T-helper 1 cell (primary cell): ENCODE measurements around the gene SLC29A2.

Experiments
- DNase-seq, 5 donors: peaks; one replicate each; pipeline ENCODE4 v3.0.0-alpha.2; 2012 to 2020

SLC29A2 gene

DNA sequence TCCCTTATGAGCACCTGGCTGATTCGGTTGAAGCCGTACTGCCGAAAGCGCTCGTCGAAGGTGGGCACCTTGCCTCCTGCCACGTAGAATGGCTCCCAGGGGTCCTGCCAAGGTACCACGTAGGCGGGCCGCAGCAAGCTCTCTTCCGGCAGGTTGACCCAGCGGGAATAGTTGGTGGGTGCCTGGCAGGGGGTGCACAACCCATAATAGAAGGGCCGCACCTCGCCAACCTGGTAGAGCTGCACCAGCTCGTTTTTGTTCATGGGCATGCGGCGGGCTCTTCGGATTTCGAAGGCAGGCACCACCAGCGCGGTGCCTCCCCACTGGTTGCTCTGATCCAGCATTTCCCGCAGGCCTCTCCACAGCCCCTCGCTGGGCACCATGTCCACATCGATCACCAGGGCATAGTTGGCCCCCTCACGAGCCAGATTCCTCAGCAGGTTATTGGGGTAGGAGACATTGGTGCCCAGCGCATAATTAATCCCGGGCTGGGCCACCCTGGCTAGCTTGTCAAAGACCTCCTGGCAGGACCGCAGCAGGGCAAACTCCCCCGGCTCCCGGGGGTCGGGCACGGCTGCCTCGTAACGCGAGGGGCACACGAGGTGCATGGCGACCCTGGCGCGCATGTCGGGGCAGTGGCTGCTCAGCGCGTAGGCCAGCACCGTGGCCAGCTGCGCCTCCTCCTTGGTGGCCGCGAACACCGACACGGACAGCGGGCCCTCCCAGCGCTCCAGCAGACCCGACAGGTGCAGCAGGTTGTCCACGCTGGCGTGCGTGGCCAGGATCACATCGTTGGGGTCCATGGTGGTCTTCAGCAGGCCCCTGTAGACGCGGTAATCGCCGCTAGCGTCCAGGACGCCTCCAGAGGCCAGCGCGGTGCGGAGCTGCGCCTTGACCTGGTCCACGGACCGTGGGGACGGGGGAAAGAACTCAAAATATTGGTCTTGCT is 24.8 kb downstream of the SLC29A2 start:
- DNase-seq: no peak

DNA sequence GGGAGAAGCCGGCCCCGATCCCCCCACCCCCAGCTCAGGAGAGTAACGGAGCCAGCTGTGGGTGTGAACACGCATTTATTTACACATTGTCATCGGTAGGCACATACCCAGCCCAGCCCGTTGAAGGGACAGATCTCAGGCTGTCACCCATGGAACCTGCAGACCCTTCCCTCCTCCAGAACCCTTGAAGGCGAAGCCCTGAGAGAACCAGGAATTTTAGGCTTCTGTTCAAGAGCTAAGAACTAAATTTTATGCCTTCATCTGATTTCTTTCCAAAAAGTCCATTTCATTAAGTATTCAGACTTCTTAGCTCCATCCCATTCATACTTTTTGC is 26.3 kb downstream of the SLC29A2 start:
- no peak for DNase-seq

DNA sequence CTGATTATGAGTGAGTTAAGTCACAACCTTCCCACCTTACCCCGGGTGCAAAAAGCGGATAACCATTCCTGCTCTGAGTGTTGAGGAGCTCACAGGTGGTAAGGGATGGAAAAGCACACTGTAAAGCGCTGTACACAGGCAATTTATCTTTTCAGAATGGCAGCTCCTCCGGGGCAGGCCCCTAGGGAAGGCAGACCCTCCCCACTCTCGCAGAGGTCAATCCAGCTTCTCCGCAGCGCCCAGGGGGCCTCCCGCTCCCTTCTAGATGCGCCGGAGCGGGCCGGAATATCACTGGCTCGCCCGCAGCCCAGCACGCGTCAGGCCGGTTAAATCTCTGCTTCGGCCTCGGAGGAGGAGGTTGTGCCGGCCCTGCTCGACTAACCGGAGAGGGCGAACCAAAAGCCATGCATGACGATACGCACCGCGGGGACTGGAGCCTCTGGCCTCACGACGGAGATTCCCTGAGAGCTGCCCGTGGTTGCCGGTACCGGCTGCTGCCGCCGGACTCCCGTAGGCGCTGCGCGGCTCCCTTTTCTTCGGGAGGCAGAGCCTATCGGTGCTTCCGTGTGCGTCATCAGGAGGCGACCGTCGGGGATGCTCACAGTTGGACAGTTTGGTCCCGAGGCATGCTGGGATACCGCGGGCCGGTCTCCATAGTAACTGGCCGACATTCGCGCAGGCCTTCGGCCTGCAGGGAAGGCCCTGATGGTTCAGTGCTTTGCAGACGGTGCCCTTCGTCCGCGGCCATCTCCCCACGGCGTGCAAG is 26.8 kb downstream of the SLC29A2 start, which contains the start of gene BRMS1:
Gene BRMS1 (minus strand): TSS at position 555 of the 766 bp plus-strand sequence. CDS start 2,870 bp downstream, outside the sequence.
- DNase-seq: peak; percentile 88 to 97 (median 93)

DNA sequence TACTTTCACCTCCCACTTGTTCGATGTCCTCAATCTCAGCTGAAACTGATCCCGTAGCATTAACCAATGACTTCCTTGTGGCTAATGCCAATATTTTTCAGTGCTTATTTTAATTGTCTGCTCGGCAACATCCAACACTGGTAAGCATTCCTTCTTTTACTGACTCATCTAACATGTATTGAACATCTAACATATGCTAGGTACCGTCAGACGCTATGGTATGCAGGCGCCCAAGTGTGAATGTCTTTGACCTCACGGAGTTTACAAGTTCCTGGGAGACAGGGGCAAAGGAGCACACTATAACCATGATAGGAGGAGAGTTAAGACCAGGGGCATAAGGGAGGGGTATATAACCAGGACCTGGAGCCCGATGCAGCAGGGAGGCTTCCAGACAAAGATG is 28.4 kb downstream of the SLC29A2 start:
- no peak for DNase-seq

DNA sequence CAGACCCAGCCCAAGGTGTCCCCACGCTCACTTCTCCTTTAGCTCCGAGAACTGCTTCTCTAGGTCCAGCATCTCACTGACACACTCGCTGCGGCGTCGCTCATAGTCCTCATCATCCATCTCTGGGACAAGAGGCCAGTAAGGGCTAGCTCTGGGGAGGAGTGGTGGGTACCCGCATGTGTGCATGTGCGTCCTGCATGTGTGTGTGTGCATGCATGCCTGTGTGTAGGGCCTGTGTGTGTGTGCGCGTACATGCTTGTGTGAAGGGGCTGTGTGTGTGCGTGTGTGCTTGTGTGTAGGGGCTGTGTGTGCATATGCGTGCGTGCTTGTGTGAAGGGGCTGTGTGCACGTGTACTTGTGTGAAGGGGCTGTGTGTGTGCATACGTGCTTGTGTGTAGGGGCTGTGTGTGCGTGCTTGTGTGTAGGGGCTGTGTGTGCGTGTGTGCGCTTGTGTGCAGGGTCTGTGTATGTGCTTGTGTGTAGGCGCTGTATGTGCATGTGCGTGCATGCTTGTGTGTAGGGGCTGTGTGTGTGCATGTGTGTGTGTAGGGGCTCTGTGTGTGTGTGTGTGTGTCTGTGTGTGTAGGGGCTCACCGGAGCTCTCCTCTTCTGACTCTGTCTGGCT is 29.9 kb downstream of the SLC29A2 start:
- DNase-seq: no peak

DNA sequence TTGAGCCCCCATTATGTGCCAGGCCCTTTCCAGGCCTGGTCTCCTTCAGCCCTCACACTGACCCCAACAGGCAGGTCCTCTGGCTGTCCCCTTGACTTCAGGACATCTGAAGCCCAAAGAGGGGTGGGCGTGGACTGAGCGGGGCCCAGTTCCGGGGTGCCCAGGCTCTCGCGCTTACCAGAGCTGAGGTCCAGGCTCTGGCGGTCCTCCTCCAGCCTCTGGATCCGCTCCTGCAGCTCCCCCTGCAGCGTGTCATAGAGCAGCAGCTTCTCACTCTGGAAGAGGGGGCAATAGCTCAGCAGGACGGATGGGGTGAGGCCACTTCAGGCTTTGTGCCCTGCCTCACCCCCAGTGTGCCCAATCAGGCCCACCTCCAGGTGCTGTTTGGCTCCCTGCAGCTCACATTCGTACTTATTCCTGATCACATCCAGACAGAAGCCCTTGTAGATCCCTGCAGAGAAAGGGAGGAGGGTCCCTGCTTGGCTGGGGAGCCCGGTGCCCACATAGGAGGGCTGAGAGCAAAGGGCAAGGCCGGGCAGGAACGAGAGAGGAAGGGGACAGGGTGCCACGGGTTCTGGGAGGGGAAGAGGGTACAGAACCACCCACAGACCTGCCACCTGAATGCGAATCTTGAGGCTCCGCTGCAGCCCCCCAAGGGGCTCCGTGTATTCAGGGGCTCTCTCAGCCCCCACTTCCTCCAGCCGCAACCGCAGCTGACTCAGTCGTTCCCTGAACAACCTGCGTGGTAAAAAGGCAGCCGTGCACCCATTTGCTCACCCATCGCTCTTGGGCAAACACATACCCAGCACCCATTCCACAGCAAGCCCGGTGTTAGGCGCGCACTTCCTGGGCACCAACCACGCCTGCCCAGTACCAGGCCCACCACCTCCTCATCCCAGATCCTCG is 30.7 kb downstream of the SLC29A2 start:
- no peak for DNase-seq

DNA sequence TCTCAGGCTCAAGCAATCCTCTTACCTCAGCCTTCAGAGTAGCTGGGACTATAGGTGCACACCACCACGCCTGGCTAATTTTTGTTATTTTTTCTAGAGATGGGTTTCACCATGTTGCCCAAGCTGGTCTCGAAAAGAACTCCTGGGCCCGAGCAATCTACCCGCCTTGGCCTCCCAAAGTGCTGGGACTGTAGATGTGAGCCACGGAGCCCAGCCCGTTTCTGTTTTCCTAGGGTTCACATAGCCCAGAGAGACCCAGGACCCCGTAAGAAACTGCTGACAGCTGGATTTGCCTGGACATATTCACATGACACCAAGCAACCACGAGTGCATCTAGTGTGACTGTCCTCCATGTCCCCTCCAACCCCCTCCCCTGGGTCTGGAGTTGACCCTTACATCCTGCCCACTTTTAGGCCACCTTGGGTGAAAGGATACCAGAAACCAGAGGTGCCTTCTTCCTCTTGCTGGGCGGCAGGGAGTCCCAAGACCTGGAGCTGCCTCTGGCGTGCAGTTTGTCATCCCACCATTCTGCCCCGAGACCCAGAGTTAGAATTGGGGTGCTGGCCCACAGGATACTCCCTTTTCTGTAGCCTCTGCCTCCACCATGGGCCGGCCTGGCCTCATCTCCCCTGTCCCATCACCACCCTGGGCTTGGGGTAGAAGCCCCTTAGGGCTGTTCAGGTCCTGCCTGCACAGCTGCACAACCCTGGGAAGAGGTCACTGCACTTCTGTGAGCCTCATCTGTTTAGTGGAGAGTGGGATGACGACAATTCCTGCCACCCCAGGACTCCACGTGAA is 31.7 kb downstream of the SLC29A2 start:
- no peak for DNase-seq

DNA sequence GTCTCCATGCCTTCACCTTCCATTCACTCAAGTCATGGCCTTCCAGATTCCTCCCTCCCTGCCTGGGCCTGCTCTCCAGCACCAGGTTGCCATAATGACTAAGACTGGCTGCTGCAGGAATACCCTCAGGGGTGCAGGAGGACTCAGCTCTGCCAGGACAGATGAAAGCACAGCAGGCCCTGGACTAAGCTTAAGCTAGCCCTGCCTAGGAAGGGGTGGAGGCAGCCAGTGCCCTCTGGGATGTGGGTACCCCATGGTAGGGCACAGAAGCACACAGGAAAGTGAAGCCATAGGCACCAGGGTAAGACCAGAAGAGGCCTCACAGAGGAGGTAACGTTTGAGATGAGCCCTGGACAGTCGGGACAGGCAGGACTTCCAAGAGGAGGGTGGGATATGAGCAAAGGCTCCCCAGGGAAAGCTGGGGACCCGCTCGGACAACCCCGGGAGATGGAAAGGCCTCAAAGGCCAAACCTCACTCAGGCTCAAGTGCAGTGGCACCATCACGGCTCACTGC is 32.3 kb downstream of the SLC29A2 start:
- DNase-seq: no peak

DNA sequence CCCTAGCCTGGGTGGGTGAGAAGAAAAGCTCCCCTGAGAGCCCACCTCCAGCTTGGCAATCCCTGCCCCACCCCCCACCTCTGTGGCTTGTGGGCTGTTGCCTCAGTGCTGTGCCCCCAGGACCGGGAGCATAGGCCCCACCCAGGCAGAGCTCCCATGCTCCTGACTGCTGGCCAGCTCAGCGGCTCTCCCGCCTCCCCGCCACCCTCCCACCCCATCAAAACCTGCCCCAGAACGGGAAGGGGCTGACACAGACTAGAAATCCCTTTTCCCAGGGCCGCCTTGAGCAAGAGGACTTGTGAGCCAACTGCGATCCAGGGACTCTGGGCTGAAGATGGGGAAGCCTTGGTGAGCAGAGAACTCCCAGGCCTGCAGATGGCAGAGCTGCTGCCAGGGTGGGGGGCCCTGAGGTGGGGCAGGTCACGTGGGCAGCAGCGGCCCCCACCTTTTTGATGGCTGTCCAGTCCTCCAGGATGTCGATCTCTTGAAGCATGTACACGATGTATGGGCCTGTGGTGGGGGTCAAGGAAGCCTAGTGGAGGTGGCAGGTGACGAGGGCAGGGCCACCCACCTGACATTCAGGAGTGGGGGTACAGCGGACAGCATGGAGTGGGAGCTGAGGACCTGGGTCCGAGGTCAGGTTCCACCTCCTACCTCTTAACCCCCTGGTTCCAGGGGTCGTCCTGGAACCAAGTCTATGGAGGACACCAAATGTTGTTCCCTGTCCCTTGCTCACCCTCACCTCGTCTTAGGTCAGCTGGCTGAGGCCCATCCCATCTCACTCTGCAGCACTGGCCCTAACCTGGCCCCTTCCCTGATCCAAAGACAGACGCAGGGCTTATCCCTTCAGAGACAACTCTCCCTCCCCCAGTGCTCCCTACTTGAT is 33.0 kb downstream of the SLC29A2 start:
- no peak for DNase-seq

DNA sequence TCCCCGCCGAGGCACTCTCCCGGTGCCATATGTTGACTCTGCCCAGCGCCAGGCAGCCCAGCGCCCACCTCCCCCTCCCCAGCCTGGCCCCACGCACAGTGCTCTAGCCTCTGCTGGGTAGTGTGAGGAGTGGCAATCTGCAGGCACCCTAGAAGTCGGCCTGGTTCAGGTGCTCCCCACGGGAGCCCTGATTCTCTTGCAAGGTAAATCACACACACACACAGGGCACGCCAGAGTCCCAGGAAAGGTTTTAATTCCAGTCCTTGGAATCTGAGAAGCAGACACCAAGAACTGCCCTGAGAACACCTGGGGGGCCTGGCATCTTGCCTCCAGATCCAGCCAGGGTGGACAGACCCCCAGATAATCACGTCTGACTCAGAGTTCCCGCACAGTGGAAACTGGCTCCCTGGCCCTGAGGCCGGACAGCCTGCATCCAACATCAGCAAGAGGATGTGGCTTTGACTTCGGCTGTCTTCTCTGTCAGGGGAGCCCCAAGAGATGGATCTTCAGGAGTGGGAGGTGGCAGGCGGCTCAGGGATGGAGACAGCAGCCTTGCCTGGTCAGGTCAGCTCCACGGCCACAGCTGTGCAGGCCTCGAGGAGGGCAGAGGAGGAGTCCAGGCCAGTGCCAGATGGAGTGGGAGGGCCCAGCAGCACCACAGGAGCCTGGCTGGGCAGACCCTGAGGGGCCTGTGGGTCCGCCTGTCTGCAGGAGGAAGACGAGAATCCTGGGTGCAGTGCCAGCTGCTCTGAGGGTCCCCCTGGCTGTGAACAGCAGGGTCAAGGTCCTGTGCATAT is 34.3 kb downstream of the SLC29A2 start:
- no peak for DNase-seq

DNA sequence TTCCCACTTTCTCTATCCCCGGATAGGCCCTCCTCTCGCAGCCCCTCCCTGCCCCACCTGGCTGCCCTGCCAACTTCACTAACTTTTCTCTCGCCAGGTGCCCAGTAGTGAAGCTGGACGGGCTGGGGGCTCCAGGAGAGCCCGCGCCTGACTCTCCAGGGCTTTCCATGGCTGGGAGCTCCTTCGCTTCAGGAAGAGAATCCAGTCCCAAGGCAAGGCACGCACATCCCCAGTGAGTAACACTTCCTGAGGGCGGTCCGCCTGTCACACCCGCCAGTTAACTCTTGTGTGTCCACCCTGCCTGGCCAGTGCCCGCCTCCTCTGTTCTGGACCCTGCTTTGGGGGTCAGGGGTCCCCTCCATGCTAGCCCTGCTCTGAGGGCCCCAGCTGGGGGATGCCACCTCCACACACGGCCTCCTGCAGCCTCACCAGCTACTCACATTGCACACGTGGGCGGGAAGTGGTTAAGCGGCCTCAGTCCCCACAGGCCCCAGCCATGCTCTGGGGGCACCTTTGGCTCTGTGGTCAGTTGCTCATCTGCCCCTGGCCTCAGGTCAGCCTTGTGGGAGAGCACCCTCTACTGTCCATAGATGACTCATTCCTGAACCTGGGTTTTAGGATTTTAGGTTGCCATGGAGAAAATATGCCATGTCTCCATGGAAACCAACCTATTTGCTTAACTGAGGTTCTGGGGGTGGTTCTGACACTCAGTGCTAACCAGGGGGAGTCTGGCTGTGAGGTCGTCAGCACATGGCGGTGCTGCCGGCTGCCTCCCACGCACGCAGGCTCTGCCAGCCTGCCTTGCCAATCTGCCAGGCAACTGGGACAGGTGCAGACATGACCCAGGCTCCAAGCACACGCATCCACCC is 35.1 kb downstream of the SLC29A2 start, which contains the start of gene RIN1:
Gene RIN1 (minus strand): TSS at position 201 of the 869 bp plus-strand sequence. CDS start 32 bp downstream, at position 169.
- peak in 1 of 5 donors; percentile 58 for DNase-seq

DNA sequence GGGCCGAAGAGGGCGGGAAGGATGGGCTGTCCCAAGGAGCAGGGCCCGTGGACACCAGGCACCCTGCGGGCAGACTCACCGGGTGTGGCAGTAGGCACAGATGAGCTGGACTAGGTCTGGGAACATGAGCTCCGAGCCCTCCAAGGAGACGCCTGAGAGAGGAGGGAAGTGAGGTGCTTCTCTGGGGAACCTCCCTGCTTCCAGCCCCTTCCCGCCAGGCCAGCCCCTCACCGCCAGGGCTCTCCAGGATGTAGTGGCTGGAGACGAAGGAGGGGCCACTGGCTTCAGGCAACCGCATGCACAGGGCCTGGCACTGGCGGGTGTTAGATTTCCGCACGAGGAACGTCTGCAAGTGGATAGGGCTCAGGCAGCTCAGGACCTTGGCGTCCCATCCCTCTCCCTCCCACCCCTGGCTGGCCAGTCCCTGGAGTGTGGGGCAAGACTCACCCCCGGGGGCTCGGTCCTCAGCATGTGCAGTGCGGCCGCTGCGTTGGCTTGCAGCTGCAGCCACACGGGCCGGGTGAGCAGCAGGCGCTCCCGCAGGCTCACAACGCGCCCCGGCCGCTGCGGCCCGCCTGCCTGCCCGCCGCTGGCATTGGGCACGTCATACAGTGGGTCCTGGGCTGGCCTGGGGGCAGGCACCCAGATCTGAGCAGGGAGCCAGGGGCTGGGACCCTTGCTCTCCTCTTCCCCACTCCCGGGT is 35.9 kb downstream of the SLC29A2 start:
- no peak for DNase-seq

DNA sequence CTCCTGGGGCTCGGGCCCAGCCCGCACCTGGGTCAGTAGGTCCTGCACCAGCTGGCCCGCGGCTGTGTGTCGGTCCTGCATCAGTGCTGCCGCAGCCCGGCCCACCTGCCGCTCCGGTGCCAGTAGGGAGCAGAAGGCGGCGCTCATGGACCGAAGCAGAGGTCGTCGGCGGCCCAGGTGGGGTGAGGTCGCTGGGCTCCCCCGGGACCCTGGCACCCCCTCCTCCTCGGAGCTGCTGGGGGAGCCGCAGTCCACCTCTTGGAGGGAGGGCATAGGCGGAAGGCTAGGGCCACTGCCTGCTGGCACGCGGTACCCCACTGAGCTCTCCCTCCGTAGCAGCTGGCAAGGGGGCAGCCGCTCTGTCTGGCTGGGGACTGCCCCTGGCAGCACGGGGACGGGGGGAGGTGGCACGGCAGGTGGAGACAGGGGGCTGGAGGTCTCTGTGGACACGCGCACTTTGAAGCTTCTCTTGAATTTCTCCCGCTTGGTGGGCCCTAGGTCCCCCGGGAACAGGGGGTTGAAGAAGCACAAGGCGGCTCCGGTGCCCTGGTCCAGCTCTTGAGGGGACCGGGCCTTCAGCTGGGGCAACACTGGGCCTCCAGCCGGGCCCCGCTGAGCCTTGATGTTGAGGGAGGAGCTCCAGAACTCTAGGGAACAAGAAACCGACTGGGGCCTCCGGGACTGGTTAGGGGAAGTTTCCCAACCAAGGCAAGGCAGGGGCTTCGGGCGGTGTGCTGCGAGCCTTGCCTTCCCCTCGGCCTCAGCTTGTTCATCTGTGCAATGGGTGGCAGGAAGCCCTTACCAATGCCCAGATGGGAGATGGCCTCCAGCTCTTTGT is 36.7 kb downstream of the SLC29A2 start:
- DNase-seq: no peak

DNA sequence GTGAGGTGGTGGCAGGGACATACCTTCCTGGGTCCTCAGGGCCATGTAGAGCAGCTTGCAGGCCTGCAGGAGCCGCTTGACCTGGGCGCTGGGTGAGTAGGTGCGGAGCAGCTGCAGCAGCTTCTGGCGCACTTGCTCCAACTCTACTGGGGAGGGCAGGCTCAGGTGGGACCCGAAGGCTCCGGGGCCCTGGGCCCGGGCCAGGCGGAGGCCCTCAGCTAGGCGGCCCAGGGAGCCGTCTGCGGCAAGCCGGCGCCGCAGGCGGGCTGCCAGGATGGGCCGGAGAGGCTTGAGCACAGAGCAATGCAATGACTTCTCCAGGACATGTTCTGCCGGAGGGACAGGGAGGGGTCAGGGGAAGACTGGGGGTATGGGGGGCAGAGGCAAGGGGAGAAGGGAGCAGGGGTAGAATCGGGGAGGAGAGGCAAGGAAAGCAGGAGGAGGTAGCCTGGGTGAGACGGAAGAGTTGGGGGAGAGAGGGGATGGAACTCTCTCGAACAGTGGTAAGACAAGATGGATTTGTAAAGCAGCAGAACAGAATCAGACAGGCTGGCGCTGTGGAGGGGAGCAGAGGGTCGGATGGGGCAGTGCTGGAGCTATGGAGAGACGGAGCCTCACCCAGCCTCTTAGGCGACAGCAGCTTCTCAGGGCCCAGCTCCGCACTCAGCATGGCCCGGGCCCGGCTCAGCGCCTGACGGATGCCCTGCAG is 37.5 kb downstream of the SLC29A2 start:
- DNase-seq: no peak

DNA sequence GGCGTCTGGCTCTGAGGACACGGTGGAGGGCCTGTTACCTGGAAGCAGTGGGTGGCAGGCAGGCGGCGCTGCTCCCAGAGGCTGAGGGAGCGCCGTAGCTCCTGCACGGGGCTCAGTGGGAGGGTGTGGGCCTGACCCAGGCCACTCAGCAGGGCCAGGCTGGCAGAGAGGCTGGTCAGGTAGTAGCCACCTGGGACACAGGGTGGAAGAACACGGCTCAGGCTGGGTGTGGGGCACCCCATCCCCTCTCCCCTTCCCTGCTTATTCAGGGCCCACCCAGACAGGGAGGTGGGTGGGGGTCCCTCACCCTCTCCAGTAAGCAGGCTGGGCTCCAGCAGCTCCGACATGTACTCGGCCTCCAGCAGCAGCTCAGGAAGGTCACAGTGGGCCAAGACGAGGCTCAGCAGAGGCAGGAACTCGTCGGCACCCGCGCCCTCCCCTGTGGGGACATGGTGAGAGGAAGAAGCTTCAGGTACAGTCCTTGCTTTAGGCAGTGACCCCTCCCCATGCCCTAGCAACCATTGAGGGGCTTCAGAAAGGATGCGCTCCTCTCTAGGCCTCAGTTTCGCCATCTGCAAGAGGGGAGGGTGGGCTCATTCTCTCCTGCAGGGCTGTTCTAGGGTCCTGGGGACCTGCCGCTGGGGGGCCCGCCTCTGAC is 38.2 kb downstream of the SLC29A2 start:
- DNase-seq: no peak
